Ishikawa (cell line): ENCODE measurements around the gene PRKCE.

Experiments used
- EGR1 ChIP-seq: IDR thresholded peaks from 2 replicates; pipeline ENCODE4 v1.6.1; 2012
- EP300 ChIP-seq: IDR thresholded peaks from 2 replicates; pipeline ENCODE4 v1.6.1; 2012; ENCODE audit warnings: borderline replicate concordance
- TEAD4 ChIP-seq: IDR thresholded peaks from 2 replicates; pipeline ENCODE4 v1.6.1; 2012
- ZBTB7A ChIP-seq: IDR thresholded peaks from 2 replicates; pipeline ENCODE4 v1.6.1; 2012; ENCODE audit warnings: low read depth
- TF ChIP-seq, protein P1 (sequence below): IDR thresholded peaks from 2 replicates; pipeline ENCODE4 v1.6.1; 2012

DNA sequence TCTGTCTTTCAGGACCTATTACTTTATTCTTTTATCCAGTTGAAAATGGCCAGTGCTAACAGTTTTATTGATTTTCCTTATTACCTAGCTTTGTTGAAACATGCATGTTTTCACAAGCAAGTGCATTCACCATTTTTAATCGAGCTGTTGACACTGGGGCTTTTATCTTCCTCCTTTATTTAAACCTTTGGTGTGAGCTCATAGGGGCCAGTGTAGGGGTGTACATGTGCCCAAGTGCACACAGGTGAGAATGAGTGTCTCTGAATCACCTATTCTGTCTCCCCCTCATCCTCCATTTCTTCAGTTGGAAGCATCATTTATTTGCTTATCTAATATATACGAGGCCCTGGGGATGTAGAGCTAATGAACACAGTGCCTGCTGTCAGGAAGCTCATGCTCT, 199.1 kb downstream of the PRKCE start:
- no peak for TF ChIP-seq TEAD4
- TF ChIP-seq ZBTB7A = no peak
- no peak for TF ChIP-seq EP300
- TF ChIP-seq, protein P1, sequence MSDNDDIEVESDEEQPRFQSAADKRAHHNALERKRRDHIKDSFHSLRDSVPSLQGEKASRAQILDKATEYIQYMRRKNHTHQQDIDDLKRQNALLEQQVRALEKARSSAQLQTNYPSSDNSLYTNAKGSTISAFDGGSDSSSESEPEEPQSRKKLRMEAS = no peak
- TF ChIP-seq EGR1 = no peak
